Peyer's patch (tissue), 4 donors: ENCODE data around the gene TLE6.

ENCODE experiments used
- CTCF ChIP-seq, 6 experiments: fragments of 450-650 bp in 4 of 6; fragments of 200-600 bp in 2 of 6; sonication (generic) in 1 of 6; IDR thresholded peaks; one replicate each; pipeline ENCODE4 v1.5.1; 2017 to 2019; ENCODE audit warnings: antibody characterized with exemption in 6 of 6, mild to moderate bottlenecking in 3 of 6, moderate library complexity in 1 of 6
- POLR2A ChIP-seq, 2 donors: fragments of 450-650 bp; IDR thresholded peaks; one replicate each; pipeline ENCODE4 v1.5.1; 2017; ENCODE audit warnings: antibody characterized with exemption in 2 of 2, mild to moderate bottlenecking in 2 of 2, moderate library complexity in 2 of 2

DNA sequence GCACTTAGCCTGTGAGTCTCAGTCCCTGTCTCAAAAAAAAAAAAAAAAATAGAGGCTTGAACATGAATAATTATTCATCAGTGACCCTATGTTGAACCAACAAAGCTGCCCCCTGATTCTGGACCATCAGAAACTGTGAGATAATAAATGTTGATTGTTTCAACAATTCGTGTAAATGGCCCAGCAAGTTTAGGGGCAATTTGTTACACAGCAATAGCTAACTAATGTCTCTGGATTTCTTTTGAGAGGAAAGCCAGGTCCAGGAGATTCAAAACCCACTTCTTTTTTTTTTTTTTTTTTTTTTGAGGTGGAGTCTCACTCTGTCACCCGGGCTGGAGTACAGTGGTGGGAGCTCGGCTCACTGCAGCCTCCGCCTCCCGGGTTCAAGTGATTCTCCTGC is 12.5 kb upstream of the TLE6 start:
- no peak for TF ChIP-seq POLR2A (IDR thresholded peaks at IDR 0.05)
- no peak for TF ChIP-seq CTCF (IDR thresholded peaks at IDR 0.05)
